ENCODE results near the gene AKAP13.

The AKAP13 gene

GRCh38 chr15:85351965-85352364, 28.4 kb upstream of the AKAP13 start:
- H3K4me3 ChIP-seq (ENCODE audit: low read length): no peak overlapping the region

DNA sequence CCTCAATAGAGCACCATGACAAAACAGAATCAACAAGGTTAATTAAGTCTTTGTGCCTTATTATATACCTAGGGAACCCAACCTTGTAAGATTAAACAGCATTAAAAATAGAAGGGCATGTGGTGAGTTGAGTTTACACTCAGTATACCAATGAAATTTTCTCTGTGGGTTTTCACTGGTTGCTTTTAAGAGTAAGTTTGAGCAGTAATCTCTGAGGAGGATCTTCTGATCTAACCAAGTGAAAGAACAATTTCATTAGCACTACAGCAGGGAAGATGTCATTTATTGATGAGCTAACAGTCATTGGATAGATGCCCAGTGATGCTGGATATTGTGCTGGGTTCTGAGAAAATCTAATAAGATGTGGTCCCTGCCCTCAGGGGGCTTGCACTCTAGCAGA, 26.9 kb upstream of the AKAP13 start:
- Histone ChIP-seq H3K9me3 (ENCODE audit: insufficient read depth, low read depth, low read length) (no peaks in the 10 kb centered on the region), H3K27ac (ENCODE audit: low read length) (no peak overlapping the region), H3K9ac (ENCODE audit: low read depth, low read length) (no peak overlapping the region), H3K36me3 (ENCODE audit: insufficient read depth, low read depth, low read length) (no peaks in the 10 kb centered on the region), H3K27me3 (ENCODE audit: insufficient read depth, low read length) (no peaks in the 10 kb centered on the region), H3K4me3 (ENCODE audit: low read length) (no peak overlapping the region), H3K4me1 (ENCODE audit: insufficient read depth, low read length) (no peaks in the 10 kb centered on the region)

More at GRCh38 chr15:85351965-85352364, 28.4 kb upstream of the AKAP13 start:
- no peaks in the 10 kb centered on the region for H3K4me1 ChIP-seq (ENCODE audit: insufficient read depth, low read length)
- H3K27me3 ChIP-seq (ENCODE audit: insufficient read depth, low read length): no peaks in the 10 kb centered on the region
- H3K9me3 ChIP-seq (ENCODE audit: insufficient read depth, low read depth, low read length): no peaks in the 10 kb centered on the region
- no peaks in the 10 kb centered on the region for H3K36me3 ChIP-seq (ENCODE audit: insufficient read depth, low read depth, low read length)
- no peak overlapping the region for H3K9ac ChIP-seq (ENCODE audit: low read depth, low read length)
- no peak overlapping the region for H3K27ac ChIP-seq (ENCODE audit: low read length)

GRCh38 chr15:85354461-85354860, 25.9 kb upstream of the AKAP13 start:
- Histone ChIP-seq H3K4me3 (ENCODE audit: low read length) (no peak overlapping the region), H3K9ac (ENCODE audit: low read depth, low read length) (no peak overlapping the region)

GRCh38 chr15:85354948-85355347, 25.5 kb upstream of the AKAP13 start:
- Histone ChIP-seq H3K9ac (ENCODE audit: low read depth, low read length) (no peak overlapping the region), H3K4me1 (ENCODE audit: insufficient read depth, low read length) (no peaks in the 10 kb centered on the region), H3K36me3 (ENCODE audit: insufficient read depth, low read depth, low read length) (no peaks in the 10 kb centered on the region), H3K27ac (ENCODE audit: low read length) (no peak overlapping the region), H3K27me3 (ENCODE audit: insufficient read depth, low read length) (no peaks in the 10 kb centered on the region), H3K9me3 (ENCODE audit: insufficient read depth, low read depth, low read length) (no peaks in the 10 kb centered on the region), H3K4me3 (ENCODE audit: low read length) (no peak overlapping the region)

More at GRCh38 chr15:85354461-85354860, 25.9 kb upstream of the AKAP13 start:
- no peaks in the 10 kb centered on the region for H3K27me3 ChIP-seq (ENCODE audit: insufficient read depth, low read length)
- H3K9me3 ChIP-seq (ENCODE audit: insufficient read depth, low read depth, low read length): no peaks in the 10 kb centered on the region
- H3K4me1 ChIP-seq (ENCODE audit: insufficient read depth, low read length): no peaks in the 10 kb centered on the region
- no peaks in the 10 kb centered on the region for H3K36me3 ChIP-seq (ENCODE audit: insufficient read depth, low read depth, low read length)
- H3K27ac ChIP-seq (ENCODE audit: low read length): no peak overlapping the region

DNA sequence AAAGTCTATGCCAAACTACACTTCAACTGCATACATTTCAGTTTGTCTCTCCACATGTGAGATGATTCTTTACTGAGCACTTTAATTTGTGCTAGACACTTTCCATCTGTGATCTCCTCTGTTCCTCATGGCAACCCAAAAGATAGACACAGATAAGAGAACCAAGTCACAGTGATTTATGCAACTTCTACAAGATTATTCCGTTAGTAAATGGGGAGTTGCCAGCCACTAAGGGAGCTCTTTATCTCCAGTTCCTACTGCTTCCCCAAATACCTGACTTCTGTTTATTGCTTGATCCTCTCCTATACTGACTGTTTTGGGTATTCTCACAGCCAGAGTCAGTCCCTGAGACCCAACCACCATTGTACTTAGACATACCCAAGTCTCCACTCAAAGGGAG, 24.1 kb upstream of the AKAP13 start:
- Histone ChIP-seq H3K4me1 (ENCODE audit: insufficient read depth, low read length) (no peaks in the 10 kb centered on the region), H3K4me3 (ENCODE audit: low read length) (no peak overlapping the region), H3K9ac (ENCODE audit: low read depth, low read length) (no peak overlapping the region), H3K27ac (ENCODE audit: low read length) (no peak overlapping the region), H3K9me3 (ENCODE audit: insufficient read depth, low read depth, low read length) (no peaks in the 10 kb centered on the region), H3K27me3 (ENCODE audit: insufficient read depth, low read length) (no peaks in the 10 kb centered on the region), H3K36me3 (ENCODE audit: insufficient read depth, low read depth, low read length) (no peaks in the 10 kb centered on the region)

- H3K9ac ChIP-seq (ENCODE audit: low read depth, low read length): no peak overlapping the region
- no peaks in the 10 kb centered on the region for H3K9me3 ChIP-seq (ENCODE audit: insufficient read depth, low read depth, low read length)
- no peak overlapping the region for H3K4me3 ChIP-seq (ENCODE audit: low read length)
- H3K36me3 ChIP-seq (ENCODE audit: insufficient read depth, low read depth, low read length): no peaks in the 10 kb centered on the region
- H3K27ac ChIP-seq (ENCODE audit: low read length): no peak overlapping the region
- H3K27me3 ChIP-seq (ENCODE audit: insufficient read depth, low read length): no peaks in the 10 kb centered on the region
- no peaks in the 10 kb centered on the region for H3K4me1 ChIP-seq (ENCODE audit: insufficient read depth, low read length)
Observed at GRCh38 chr15:85361323-85361722, 19.1 kb upstream of the AKAP13 start.

DNA sequence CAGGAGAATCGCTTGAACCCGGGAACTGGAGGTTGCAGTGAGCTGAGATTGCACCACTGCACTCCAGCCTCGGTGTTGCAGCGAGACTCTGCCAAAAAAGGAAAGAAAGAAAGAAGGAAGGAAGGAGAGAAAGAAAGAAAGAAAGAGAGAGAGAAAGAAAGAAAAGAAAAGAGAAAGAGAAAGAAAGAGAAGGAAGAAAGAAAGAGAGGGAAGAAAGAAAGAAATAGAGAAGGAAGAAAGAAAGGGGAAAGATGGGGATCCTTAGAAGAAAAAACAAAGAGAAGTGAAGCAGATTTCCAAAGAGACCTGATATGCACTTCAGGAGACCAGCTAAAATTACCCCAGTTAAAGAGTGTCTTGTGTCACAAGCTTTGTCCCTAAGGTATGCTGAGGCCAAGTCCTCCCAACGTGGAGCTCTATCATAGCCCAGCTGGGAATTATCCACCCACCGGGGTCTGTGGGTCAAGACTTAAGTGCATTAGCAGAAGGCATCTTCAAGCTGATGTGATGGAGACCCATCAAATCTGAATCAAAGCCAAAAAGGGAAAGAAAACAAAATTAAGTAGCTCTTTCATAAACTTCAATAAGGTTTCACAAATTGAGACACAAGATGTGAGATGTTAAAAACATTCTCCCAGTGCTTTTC, 17.8 kb upstream of the AKAP13 start:
- no peak overlapping the region for H3K9ac ChIP-seq (ENCODE audit: low read depth, low read length)

GRCh38 chr15:85365980-85366379, 14.4 kb upstream of the AKAP13 start:
- H3K4me3 ChIP-seq (ENCODE audit: low read length): no peak overlapping the region
- no peak overlapping the region for H3K27ac ChIP-seq (ENCODE audit: low read length)
- H3K27me3 ChIP-seq (ENCODE audit: insufficient read depth, low read length): no peaks in the 10 kb centered on the region
- no peaks in the 10 kb centered on the region for H3K36me3 ChIP-seq (ENCODE audit: insufficient read depth, low read depth, low read length)
- H3K9me3 ChIP-seq (ENCODE audit: insufficient read depth, low read depth, low read length): no peaks in the 10 kb centered on the region
- no peak overlapping the region for H3K9ac ChIP-seq (ENCODE audit: low read depth, low read length)
- no peaks in the 10 kb centered on the region for H3K4me1 ChIP-seq (ENCODE audit: insufficient read depth, low read length)

More for the DNA sequence above, 17.8 kb upstream of the AKAP13 start:
- Histone ChIP-seq H3K36me3 (ENCODE audit: insufficient read depth, low read depth, low read length) (no peaks in the 10 kb centered on the region), H3K27ac (ENCODE audit: low read length) (no peak overlapping the region), H3K9me3 (ENCODE audit: insufficient read depth, low read depth, low read length) (no peaks in the 10 kb centered on the region), H3K4me3 (ENCODE audit: low read length) (no peak overlapping the region), H3K27me3 (ENCODE audit: insufficient read depth, low read length) (no peaks in the 10 kb centered on the region), H3K4me1 (ENCODE audit: insufficient read depth, low read length) (no peaks in the 10 kb centered on the region)

GRCh38 chr15:85367741-85368140, 12.7 kb upstream of the AKAP13 start:
- Histone ChIP-seq H3K27me3 (ENCODE audit: insufficient read depth, low read length) (no peaks in the 10 kb centered on the region), H3K4me1 (ENCODE audit: insufficient read depth, low read length) (no peaks in the 10 kb centered on the region), H3K4me3 (ENCODE audit: low read length) (no peak overlapping the region), H3K36me3 (ENCODE audit: insufficient read depth, low read depth, low read length) (no peaks in the 10 kb centered on the region), H3K9me3 (ENCODE audit: insufficient read depth, low read depth, low read length) (no peaks in the 10 kb centered on the region), H3K9ac (ENCODE audit: low read depth, low read length) (no peak overlapping the region), H3K27ac (ENCODE audit: low read length) (no peak overlapping the region)

DNA sequence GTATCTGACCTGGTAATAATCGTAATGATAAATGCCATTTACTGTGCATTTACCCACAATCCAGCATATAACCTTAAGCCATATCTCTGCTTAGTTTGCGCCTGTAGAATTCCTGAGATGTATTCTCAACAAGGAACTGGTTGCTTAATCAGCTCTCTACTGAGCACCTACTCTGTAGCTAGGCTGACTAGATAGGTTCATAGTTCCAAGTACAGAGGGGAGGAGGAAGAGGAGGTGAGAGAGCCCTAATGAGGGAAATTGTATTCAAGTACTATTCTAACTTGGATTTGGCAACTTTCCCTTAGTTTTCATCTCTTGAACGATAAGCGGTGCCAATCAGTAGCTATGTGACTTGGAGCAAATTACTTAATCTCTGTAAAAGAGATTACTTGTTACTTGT, 5.6 kb upstream of the AKAP13 start:
- H3K9me3 ChIP-seq (ENCODE audit: insufficient read depth, low read depth, low read length): no peaks in the 10 kb centered on the region
- H3K27ac ChIP-seq (ENCODE audit: low read length): no peak overlapping the region
- H3K4me3 ChIP-seq (ENCODE audit: low read length): no peak overlapping the region
- H3K9ac ChIP-seq (ENCODE audit: low read depth, low read length): no peak overlapping the region
- H3K4me1 ChIP-seq (ENCODE audit: insufficient read depth, low read length): no peaks in the 10 kb centered on the region
- H3K27me3 ChIP-seq (ENCODE audit: insufficient read depth, low read length): no peaks in the 10 kb centered on the region
- no peaks in the 10 kb centered on the region for H3K36me3 ChIP-seq (ENCODE audit: insufficient read depth, low read depth, low read length)

GRCh38 chr15:85377269-85377668, 3.1 kb upstream of the AKAP13 start:
- no peak overlapping the region for H3K27ac ChIP-seq (ENCODE audit: low read length)
- H3K27me3 ChIP-seq (ENCODE audit: insufficient read depth, low read length): no peaks in the 10 kb centered on the region
- no peak overlapping the region for H3K4me3 ChIP-seq (ENCODE audit: low read length)
- H3K9me3 ChIP-seq (ENCODE audit: insufficient read depth, low read depth, low read length): no peaks in the 10 kb centered on the region
- H3K4me1 ChIP-seq (ENCODE audit: insufficient read depth, low read length): no peaks in the 10 kb centered on the region
- H3K36me3 ChIP-seq (ENCODE audit: insufficient read depth, low read depth, low read length): no peaks in the 10 kb centered on the region
- no peak overlapping the region for H3K9ac ChIP-seq (ENCODE audit: low read depth, low read length)

DNA sequence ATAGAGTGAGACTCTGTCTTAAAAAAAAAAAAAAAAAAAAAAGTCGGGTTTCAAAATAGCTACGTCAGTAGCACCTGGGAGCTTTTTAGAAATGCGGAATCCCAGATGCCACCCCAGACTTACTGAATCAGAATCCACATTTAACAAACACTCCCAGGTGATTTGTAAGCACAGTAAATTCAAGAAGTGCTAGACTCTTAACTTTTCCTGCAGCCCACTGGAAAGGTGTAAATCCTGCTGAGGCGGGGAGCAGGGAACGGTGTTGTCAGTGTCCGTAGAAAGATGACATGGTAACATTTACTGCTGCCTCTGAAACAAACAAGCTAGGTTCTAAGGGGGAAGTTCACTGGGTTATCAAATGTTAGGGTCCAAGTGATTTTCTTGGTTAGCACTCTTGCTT, 2.4 kb upstream of the AKAP13 start:
- Histone ChIP-seq H3K36me3 (ENCODE audit: insufficient read depth, low read depth, low read length) (no peaks in the 10 kb centered on the region), H3K9me3 (ENCODE audit: insufficient read depth, low read depth, low read length) (no peaks in the 10 kb centered on the region), H3K27ac (ENCODE audit: low read length) (no peak overlapping the region)

More for the DNA sequence above, 2.4 kb upstream of the AKAP13 start:
- Histone ChIP-seq H3K27me3 (ENCODE audit: insufficient read depth, low read length) (no peaks in the 10 kb centered on the region), H3K4me1 (ENCODE audit: insufficient read depth, low read length) (no peaks in the 10 kb centered on the region), H3K4me3 (ENCODE audit: low read length) (no peak overlapping the region), H3K9ac (ENCODE audit: low read depth, low read length) (no peak overlapping the region)

Data from iPS-20b (cell line).